Inflammatory macrophage treated with lipopolysaccharide for 1 hour (primary cell): Measurements from ENCODE around the gene FRMD1.

Source experiments
- DNase-seq, 2 donors: peaks; one replicate each; pipeline ENCODE4 v3.0.0-alpha.2; 2020 to 2022

The FRMD1 gene

GRCh38 chr6:168075787-168076202, 3.2 kb downstream of the FRMD1 start:
- no peak for DNase-seq

- no peak for DNase-seq
Observed at GRCh38 chr6:168075216-168075615, 3.8 kb downstream of the FRMD1 start.

- no peak for DNase-seq
Observed at GRCh38 chr6:168073937-168074730, 4.9 kb downstream of the FRMD1 start.

GRCh38 chr6:168072730-168073129, 6.3 kb downstream of the FRMD1 start:
- DNase-seq, result no peak

- no peak for DNase-seq
Observed at GRCh38 chr6:168072261-168072660, 6.8 kb downstream of the FRMD1 start.

GRCh38 chr6:168071620-168072019, 7.4 kb downstream of the FRMD1 start:
- DNase-seq, result no peak

- DNase-seq, result no peak
Observed at GRCh38 chr6:168070804-168071203, 8.2 kb downstream of the FRMD1 start.

- no peak for DNase-seq
Observed at GRCh38 chr6:168067081-168067759, 11.8 kb downstream of the FRMD1 start.

- no peak for DNase-seq
Observed at GRCh38 chr6:168064226-168064807, 14.7 kb downstream of the FRMD1 start.

- no peak for DNase-seq
Observed at GRCh38 chr6:168063431-168063830, 15.6 kb downstream of the FRMD1 start.

GRCh38 chr6:168062346-168063289, 16.4 kb downstream of the FRMD1 start:
- DNase-seq, result no peak

GRCh38 chr6:168061269-168062210, 17.5 kb downstream of the FRMD1 start:
- DNase-seq, result no peak

- DNase-seq, result no peak
Observed at GRCh38 chr6:168060521-168060931, 18.5 kb downstream of the FRMD1 start.

GRCh38 chr6:168058691-168059551, 20.1 kb downstream of the FRMD1 start:
- no peak for DNase-seq

- DNase-seq, result no peak
Observed at GRCh38 chr6:168057836-168058235, 21.2 kb downstream of the FRMD1 start.

- no peak for DNase-seq
Observed at GRCh38 chr6:168056892-168057527, 22.0 kb downstream of the FRMD1 start.

GRCh38 chr6:168055696-168056489, 23.1 kb downstream of the FRMD1 start:
- DNase-seq, result no peak

GRCh38 chr6:168054765-168055560, 24.0 kb downstream of the FRMD1 start:
- DNase-seq, result no peak
